IPS DF 19.7 (cell line): ENCODE results near the gene PRKCE.

Source experiments
- DNase-seq: peaks from one replicate; pipeline ENCODE4 v3.0.0-alpha.2; 2013; ENCODE audit warnings: low read depth, low spot score

Gene PRKCE

GRCh38 chr2:45651415-45652089, at the start of gene PRKCE:
Gene PRKCE, plus strand, starts transcription at chr2:45651675.
- DNase-seq: no peak

DNA sequence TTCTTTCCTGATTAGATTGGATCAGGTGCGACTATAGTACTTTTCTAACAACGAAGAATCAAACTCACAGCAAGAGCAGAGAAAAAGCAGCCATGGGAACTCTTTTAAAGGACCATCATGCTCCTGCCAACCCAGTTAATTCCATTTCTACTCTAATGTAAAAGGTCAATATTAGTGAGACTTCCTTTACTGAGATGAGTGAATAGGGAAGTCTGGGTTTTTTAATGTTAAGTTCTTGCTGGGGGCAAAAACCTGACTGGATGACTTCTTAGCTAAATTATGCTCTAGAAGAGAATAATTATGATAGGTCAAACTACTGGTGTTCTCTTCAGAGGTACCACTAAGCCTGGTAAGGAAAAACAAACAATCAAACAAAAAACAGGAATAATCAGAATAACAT, 48.9 kb upstream of the PRKCE start:
- DNase-seq: no peak

DNA sequence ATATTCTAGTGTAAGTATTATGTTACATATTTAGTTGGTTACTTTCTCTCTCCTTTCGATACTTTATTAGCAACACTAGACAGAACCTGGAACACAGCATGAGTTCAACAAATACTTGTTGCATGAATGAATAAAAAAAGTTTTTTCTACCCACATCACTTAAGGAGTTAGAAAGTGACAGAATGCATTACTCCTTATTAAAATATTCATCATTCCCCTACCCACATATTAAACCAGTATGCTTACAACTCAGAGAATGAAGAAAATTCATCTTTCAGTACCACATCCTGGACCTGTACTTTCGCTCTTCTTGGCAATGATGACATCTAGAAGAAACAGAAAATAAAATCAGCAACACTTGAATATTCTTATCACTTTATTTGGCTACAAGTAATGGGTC, 46.4 kb upstream of the PRKCE start:
- no peak for DNase-seq

DNA sequence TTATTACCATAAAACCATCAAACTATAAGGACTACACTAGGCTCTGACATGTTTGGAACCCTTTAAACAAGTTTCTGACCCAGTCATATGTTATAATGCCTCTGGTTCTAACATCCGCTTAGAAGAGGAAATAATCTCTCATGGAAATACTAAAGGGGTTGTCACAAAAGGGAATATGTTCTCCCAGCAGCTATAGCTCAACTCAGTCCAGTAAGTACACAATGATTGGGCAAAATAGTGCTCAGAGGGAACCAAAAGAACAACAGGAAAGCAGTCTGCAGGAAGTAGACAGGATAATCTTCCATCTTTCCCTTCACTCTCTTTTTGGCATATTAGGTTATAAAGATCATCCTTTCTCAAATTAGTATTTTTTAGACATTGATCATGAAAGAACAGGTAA, 44.7 kb upstream of the PRKCE start:
- DNase-seq: no peak

DNA sequence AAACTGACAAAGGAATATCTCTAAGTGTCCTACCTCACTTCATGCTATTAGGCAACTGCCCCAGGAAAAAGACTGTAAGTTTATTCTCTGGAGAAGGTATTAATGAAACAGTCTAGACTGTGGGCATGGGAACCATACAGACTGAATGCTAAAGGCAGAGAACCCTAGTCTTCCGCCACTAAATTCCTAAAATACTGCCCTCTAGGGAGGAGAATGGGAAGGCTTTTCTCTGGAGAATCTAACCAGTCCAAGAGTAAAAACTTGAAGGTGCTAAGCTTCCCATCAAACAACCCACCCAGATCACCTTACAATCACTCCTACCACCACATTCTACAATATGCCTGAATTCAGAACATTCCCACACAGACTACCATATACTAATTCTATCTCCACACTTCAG, 43.8 kb upstream of the PRKCE start:
- DNase-seq: peak; percentile 40

DNA sequence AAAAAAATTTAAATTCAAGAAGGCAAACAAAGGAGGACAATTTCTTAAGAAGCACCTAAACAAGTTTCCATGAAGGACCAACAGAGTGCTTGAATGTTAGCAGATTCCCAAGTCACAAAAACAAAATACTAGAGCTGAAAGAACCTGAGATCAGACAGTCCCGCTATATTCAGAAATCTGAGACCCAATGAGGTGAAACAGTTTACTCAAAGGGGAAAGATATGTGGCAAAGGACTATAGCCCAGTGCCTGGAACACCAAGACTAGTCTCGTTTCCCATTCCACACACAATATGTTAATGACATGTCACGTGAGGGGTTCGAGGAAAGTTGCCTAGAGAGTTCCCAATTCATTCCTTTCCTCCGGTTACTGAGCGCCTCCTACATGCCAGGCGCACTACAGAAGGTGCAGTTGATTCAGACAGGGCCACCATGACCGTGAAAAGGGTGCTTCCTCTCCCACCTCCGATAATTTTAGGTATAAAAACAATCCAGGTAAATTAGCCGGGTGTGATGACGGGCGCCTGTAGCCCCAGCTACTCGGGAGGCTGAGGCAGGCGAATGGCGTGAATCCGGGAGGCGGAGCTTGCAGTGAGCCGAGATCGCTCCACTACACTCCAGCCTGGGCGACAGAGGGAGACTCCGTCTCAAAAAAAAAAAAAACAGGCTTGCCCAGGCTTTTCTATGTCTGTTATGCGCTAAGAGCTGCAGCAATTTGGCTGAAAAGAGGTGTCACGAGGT, 41.0 kb upstream of the PRKCE start:
- peak; percentile 45 for DNase-seq

DNA sequence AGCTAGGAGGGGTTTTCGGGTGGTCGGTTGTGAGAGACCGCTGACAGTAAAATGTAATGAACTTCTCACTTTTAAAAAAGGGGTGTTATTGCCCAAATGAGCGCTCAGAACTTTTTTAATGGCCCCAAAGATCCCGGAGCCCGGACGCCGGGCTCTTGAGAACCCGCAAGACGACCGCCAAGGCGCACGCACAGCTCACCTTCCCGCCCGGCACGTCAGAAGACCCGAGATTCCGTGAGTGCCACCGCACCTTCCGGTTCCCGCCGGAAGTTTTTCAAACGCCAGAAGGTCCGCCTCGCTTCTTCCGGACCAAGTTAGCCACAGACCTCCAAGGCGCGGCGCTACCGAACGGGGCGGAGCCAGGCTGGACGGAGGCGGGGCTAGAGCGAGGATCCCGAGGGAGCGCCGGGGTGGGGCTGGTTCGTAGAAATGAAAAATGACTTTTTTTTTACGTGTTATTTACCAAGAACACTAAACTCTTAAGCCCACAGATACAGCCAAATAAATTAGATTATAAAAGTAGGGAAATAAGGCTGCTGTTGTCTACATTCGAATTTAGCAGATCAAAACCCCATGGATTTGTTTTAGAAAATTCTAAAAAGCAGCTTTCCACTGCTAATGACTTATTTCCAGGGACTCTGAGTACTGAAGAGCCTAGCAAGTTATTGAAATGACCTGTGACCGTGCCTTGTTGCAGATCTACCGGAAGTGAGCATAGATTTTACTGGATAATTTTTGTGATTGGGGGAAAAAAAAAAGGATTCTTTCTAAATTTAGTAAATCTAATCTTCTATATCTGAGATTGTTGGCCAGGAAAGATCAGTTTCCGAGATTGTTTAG, 40.2 kb upstream of the PRKCE start, which contains the start of gene SRBD1:
TSS of gene SRBD1 (minus strand) at position 248 of the 840 bp plus-strand sequence. CDS start 5,826 bp downstream, outside the sequence.
- peak; percentile 90 for DNase-seq

- no peak for DNase-seq
Measured at GRCh38 chr2:45612285-45612684, 39.2 kb upstream of the PRKCE start.

DNA sequence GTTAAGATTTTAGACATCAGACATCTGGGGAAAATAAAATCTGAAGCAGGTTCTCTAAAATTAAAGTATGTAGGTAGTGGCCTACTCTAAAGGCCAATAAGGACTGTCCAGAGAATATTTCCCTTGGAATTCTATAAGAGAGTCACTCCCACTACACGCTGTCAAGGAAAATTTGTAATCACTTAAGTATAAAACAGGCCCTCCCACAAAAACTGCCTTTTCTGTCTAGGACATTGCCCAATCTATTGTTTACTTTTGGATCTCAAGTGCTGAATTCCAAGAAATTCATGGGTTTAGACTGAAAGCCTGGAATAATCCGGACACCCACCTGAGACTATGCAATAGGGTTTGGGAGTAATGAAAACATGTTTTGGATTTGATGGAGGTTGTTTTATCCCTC, 38.7 kb upstream of the PRKCE start:
- DNase-seq: no peak

- DNase-seq: no peak
Measured at GRCh38 chr2:45614330-45614729, 37.1 kb upstream of the PRKCE start.

- no peak for DNase-seq
Measured at GRCh38 chr2:45614871-45615415, 36.5 kb upstream of the PRKCE start.

DNA sequence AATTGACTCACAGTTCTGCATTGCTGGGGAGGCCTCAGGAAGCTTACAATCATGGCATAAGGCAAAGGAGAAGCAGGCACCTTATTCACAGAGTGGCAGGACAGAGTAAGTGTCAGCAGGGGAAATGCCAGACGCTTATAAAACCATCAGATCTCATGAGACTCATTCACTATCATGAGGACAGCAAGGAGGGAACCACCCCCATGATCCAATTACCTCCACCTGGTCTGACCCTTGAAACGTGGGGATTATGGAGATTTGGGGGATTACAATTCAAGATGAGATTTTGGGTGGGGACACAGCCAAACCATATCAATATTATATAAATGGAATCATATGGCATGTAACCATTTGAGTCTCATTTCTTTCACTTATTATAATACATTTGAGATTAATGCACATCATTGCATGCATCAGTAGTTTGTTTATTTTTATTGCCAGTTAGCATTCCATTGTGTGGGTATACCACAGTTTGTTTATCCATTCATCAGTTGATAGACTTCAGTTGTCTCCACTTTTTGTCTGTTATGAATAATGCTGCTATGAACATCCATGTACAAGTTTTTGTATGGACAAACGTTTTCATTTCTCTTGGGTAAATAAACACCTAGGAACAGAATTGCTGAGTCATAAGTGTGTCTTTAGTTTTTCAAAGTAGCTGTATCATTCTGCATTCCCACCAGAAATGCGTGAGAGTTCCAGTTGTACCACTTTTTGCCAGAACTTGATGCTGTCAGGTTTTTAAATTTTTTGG, 34.6 kb upstream of the PRKCE start:
- no peak for DNase-seq

- DNase-seq: no peak
Measured at GRCh38 chr2:45617496-45617895, 34.0 kb upstream of the PRKCE start.

DNA sequence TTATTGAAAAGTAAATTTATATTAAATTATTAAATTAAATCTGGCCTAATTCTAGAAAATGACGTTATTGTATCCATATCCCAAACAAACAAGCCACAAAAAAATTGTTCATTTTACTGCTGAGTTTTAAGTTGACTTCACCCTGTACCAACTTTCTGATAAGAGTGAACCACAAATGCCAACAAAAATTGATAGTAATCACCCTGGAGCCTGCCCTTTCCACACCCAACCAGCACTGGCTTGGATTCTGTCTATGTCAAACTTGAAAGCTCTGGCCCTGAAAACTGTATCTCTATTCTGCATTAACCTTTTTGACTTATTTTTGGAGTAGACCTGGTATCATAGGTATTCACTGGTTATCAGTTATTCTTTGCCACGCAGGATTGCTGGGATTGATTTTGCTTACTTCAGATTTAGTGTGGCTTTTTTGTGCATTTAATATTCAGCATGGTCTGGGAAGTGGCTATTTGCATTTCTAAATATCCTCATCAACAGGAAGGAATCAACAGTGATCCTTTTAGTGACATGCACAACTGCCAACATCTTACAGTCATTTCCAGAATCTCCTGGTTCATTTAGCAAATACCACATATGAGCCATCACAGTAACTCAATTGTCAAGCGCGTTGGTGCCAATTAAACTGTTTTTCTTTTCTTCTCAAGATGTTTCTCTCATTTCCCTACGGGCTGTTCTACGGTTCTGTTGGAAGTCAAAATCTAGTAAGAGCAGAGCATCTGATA, 29.0 kb upstream of the PRKCE start:
- no peak for DNase-seq

DNA sequence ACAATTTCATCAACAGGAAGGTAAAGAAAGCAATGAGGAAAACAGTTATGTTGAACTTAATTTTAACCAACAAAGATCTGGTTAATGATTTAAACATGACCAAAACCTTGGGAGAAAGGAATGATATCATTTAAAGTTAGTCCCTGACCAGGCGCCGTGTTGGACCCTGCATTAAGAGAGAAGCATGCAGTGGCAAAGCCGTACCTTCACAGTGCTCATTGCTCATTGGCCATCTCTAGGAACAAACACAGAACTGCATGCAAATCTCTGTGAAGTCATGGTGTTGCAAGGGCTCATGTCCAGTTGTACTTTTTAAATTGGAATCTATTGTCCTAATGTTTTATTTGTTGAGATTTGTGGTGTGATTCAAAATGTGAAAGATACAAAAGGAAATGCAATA, 28.4 kb upstream of the PRKCE start:
- no peak for DNase-seq

- DNase-seq: no peak
Measured at GRCh38 chr2:45625824-45626223, 25.7 kb upstream of the PRKCE start.

DNA sequence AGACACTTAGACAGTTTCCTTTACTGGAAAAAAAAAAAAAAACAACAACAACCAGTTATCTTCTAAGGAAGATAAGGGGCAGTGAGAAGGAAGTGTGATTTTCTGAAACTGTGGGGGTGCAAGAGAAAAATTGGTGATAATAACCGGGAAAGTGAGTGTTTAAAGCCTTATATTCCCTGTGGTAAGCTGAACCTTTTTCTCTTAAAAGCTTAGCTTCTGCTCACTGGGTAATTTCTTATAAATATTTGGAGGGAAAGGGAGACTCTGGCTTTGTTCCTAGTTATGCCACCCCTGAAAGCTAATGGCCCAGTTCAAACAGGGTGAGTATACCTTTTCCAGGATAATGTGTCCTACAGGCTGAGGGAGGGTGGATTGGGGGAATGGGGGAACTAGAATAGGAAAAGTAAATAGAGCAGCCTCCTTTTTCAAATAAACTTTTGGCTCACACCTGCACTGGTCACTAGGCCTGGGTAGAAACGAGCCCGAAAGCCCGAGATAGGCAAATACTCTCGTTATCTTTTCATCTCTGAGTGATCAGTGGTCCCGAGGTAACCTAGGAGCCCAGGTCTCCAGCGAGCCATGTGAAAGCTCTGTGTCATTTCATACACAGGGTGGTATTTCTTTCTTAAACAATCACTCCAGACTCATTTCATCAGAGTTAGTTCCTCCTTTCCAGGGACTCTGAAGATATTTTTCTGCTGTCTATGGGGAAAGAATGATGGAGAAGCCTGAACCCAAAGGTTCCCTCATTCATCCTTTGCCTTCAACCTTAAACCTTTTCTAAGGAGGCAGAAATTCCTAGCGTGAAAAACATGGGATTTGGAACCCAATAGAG, 24.9 kb upstream of the PRKCE start:
- DNase-seq: no peak

GRCh38 chr2:45627911-45628310, 23.6 kb upstream of the PRKCE start:
- DNase-seq: no peak

- no peak for DNase-seq
Measured at GRCh38 chr2:45629971-45630370, 21.5 kb upstream of the PRKCE start.

DNA sequence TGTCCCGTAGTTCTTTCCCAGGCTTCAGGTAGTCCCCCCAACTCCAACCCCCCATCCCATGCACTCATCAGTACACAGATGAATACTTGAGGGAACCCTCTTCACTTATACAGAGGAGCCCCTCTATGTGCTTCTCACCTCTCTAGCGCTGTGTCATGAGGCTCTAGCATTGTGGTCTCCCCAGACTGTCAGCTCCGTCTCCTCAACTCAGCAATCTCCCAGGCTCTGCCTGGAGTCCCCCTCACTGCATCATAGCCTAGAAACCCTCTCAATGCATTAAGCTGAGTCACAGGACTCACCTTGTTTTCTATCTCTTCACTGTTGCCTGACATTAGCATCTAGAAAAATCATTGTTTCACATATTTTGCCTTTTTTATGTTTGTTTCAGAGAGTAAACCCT, 20.2 kb upstream of the PRKCE start:
- no peak for DNase-seq
